NCI-H226 (cell line): Measurements from ENCODE around the gene SPTBN1.

Experiments
- DNase-seq: peaks from one replicate; pipeline ENCODE4 v3.0.0-alpha.2; 2015

Gene SPTBN1

DNA sequence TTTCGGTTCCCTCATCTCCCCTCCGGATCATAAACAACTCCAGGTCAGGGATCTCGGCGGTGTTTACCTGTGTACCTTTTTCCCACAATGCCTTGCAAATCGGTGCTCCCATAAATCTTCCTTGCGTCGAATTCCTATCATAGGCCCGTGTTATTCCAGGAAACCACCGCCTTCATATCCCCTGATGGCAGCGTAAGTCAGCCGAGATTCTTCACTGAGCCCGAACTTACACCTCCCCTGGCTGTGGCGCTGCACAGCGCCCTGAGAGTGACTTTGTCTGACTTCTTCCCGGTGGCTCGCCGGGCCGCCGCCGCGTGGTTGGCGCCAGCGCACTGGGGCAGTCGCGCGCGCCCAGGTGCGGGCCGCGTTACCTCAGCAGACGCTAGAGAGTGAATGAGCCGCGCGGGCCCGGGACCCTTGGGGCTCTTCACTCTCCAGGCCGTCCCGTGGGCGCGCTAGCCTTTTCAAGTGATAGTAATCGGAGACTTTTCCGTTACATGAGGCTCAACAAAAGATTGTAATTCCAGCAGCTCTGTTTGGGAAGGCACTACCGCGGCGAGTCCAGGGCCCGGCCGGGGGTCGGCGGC is 101.6 kb downstream of the SPTBN1 start:
- peak; percentile 60 for DNase-seq

DNA sequence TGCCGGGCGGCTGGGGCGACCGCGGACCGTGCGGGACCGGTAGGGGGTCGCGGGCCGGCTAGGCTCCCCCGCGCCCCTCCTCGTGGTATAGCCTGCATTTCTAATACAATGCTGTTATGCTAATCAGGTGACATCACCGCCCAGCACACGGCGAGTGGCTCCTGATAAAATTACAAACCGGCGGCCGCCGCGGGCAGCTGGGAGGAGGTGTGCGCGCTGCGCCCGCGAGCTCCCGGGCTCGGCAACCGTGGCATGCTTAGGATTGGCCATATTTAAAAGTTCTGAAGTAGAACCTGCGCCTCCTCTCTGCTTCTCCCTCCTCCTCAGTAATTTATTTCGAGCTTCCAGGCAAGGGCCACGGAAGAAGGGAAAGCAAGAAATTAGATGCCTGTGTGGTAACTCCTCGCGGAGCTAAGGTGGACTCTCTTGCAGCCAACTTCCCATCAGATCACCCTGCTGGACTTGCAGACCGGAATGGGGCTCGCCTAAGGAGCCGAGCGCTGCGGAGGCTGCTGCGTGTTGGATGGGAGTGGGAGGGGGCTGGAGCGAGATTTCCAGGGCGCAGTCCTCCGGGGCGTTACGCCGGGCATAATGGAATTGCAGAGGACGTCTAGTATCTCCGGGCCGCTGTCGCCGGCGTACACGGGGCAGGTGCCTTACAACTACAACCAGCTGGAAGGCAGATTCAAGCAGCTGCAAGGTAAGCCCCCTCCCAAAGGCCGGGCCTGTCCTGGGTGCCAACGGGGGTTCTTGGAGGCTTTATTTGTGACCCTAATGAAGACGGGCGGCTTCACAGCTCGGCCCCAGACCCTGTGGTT is 102.3 kb downstream of the SPTBN1 start:
- DNase-seq: peak; percentile 59

DNA sequence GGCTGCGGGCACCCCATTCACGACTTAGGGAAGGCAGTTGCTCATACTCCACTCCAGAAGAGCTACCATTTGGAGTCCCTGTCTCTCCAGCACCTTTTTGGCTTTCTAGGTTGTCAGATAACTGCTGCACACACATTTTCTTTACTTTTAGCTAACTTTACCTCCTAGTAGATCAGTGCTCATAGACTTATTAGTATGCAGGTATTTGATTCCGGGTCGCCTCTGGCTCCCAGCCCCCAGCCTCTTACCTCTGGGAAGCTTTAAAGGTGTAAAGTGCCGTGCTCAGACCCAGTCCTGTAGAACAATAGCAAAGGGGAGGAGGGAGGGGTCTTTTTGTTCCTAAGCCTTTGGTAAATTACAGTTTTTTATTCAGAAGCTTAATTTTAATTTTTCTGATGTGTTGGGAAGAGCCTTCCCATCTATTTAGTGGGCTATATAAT is 102.9 kb downstream of the SPTBN1 start:
- no peak for DNase-seq

DNA sequence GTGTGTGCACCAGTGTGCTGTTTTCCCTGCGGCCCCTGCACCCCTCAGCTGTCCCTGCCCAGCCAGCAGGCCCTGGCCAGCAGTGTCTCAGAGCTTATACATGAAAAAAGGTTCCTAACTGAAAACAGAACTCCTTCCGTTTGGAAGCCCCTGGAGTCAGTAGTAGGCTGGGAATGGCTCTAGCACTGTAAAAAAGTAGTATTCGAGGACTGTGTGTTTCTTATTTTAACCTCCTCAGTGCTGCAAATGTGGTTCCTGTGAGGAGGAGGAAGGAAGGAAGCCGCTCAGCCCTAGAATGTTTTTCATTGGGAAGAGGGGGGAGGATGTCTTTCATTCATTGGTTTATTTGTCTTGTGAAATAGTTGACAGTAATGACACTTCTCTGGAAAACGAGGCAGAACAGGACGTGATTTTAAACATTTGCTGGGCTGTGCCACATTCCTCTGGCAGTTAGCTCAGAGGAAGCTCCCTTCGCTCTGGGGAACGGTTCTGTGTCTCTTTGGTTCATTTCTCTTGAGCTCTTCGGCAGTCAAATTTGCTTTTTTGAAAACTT is 103.5 kb downstream of the SPTBN1 start:
- DNase-seq: peak; percentile 72

DNA sequence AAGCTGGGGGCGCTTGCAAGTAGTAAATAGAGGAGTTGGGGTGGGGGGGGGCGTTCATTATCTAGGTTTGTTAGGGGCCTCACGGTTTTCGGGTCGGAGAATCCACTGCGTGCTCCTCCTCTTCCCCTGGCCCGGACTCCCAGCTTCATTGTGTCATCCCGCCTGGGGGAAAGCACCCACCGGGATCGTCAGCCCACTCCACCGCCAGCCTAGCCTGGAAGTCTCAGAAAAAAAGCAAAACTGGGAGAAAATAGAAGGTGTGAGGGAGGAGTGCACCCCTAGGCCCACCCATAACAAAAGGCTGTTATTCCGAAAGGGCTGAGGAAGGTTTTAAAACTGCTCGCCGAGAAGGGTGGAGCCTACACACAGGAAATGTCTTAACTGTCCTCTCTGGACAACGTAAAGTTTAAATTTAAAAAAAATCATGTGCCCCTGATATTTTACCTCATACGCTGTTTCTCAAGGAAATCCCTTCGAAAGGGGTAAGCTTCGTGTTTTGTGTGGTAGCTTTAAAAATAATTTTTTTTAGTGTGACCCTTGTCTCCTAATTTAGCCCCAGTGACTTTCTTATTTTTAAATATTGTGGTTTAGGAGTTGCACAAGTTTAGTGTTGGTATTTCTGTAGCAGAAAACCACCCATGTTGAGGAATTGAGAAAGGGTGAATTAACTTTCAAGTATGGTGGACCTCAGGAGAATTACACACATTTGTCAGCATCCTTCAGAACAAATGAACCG is 104.2 kb downstream of the SPTBN1 start:
- DNase-seq: peak; percentile 67

DNA sequence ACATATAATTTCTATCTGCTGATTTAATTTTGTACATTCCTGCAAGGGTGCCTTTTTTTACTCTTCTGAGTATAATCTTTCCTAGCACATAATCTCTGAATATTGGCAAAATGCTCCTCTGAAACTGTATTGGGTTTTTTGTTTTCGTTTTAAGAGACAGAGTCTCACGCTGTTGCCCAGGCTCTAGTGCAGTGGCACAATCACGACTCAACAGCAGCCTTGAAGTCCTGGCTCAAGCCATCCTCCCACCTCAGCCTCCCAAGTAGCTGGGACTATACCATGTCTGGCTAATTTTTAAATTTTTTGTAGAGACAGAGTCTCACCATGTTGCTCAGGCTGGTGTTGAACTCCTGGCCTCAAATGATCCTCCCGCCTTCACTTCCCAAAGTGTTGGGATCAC is 104.9 kb downstream of the SPTBN1 start:
- DNase-seq: no peak

DNA sequence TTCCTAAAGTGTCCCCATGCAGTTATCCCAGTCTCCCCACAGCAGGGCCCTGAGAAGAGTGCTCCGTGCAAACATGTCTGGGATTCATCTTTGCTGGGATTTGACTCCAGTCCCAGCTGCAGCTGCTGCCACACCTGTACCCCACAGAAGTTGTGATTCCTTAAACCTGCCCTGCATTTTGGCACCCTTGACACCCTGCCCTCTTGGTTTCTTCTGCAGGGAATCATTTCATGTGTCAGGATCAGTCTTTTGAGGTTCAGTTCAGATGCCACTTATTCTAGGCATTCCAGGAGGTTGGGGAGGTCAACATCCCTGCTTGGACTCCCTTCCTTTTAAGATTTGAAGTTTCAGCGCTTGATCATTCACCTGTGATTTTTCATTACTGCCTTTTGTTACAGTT is 108.3 kb downstream of the SPTBN1 start:
- DNase-seq: no peak

DNA sequence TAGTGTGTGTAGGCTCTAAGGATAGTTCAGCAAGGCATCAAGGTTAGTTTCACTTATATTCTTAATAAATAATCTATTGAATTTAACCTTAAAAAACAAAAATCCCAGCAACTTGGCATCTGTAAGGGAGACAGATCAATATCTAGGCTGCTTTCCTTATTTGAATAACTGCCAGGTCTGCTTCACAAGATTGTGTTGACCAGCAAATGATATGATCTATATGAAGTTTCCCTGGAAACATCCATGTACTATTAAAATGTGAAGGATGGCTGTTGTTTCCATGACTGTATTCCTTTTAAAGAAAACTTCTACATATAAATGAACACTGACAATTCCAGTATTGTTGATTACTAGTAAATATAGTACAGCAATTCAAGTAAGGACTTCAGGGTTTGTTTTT is 109.4 kb downstream of the SPTBN1 start:
- no peak for DNase-seq

DNA sequence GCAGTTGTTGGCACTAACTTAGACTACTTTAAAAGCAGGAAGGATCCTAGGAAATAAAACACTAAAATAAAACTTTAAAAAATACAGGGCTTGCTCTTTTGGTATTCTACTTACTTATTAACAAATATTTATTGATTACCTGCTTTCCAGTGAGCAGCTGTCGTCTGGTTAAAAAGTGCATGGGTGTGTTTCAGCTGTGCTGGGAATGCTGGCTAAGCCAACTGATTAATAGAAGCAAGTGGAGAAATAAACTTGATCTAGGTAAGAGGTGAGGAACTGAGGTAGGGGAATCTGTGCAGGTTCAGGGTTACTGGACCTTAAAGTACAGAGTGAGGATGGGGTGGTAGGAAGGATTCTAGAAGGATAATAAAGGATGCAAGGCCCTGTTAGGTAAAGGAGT is 110.8 kb downstream of the SPTBN1 start:
- DNase-seq: no peak

DNA sequence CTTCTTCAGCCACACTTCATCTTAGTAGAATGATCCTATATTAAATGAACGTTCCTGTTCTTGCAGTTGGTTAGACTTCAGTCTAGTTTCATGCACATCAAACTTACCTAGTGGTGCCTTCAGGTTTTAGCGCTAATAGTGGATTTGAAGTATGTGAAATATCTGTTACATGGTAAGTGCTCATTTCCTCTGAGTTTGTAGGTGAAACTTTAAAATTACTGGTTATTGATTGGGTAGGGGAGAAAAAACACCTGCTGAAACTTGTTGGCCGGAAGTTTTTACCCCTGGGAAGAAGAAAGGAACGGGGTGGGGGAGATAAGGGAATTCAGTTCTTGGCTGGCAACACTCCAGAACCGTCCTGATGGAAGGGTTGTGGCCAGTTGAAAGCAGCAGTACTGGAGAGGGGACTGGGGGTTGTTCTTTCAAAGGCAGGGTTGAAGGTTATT is 112.8 kb downstream of the SPTBN1 start:
- no peak for DNase-seq

DNA sequence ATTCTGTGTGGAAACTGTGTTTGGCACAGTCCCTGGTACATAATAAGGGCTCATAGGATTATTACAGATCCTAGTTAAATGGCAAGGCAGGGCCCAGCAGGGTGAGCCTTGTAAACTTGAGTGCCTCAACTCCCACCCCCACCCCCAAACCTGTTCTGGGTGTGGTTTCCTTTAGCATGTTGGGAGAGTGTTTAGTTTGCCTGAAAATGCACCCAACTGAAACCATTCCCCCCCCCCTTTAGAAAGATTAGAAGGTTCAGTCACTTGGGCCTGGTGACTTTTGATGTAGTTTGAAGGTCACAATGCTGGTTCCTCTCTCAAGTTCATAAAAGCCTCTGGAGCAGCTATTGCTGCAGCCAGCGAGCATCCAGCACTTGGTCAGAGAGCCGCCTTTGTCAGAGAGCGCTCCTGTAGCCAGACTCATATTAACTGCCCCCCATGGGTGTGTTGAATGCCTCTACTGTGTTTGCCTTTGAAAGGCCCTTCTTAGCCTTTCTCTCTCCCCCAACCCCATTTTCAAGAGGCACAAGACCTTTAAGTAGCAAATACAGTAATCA is 113.7 kb downstream of the SPTBN1 start:
- DNase-seq: no peak

DNA sequence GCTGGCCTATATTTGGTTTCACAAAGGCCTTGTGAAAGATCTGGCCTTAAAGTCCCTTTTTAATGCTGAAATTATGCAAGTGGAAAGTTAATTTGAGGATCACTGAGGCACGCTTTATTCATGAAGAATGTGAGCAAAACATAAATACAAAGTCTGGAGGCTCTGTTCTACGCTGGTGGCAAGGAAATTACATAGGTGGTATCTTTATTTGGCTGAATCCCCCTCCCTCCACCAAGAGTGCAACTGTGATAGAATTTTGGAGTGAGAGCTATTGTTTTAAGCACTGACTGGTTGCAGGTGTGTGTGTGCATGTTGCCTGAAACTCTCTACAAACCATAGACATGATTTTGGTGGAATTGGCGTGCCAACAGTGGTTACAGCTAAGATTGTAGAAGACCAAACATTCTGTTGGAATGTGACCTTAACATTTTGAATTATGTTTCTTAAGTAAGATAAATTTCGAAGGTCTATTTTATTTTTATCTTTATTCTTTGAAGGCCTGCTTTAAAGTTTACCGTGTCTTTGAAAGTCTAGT is 114.3 kb downstream of the SPTBN1 start:
- no peak for DNase-seq

DNA sequence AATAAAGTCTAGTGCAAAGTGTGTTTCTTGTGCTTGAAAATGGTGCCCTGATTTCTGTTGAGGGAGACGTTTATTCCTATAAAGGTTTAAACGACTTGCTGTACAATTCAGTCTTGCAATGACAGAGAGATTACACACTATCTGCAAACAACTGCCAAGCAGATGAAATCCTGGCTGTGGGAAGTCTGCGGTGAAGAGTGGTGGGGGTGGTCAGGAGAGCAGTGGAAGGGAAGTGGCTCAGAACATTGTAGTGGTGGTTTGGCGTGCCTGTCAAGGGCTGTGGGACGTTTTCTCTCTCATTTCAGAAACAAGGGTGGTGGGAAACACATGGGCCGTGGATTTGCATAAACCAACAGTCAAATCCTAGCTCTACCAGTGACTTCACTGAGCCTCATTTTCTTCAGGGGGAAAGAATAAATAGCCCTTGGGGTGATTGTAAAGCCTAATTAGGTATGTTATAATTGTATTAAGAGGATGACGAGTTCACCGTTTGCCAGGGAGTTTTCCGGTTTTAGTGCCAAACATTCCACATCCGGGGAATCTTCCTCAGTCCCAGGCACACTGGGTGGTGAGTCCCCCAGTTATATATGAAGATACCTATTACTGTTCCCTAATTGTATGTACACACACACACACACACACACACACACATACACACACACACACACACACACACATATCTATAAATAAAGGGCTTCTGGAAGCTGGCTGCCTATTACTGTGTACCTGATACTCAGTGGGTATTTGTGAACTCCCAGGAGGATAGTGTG is 115.0 kb downstream of the SPTBN1 start:
- DNase-seq: peak; percentile 91

DNA sequence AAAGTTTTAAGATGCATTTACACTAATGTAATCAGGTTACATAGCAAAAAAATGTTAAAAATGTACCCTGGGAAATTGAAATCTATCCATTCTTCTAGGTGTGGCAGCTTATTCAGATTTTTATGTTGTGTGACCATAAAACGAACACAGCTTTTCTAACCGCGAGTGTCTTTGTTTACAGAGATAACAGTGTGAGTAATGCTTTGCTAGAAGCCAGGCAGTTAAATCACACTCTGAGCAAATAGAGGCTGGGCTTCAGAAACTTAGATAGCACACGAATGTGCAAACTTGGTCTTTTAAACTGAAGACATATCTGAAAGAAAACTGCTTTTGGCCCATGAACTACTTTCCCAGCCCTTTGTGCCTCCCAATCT is 116.1 kb downstream of the SPTBN1 start:
- peak; percentile 90 for DNase-seq

DNA sequence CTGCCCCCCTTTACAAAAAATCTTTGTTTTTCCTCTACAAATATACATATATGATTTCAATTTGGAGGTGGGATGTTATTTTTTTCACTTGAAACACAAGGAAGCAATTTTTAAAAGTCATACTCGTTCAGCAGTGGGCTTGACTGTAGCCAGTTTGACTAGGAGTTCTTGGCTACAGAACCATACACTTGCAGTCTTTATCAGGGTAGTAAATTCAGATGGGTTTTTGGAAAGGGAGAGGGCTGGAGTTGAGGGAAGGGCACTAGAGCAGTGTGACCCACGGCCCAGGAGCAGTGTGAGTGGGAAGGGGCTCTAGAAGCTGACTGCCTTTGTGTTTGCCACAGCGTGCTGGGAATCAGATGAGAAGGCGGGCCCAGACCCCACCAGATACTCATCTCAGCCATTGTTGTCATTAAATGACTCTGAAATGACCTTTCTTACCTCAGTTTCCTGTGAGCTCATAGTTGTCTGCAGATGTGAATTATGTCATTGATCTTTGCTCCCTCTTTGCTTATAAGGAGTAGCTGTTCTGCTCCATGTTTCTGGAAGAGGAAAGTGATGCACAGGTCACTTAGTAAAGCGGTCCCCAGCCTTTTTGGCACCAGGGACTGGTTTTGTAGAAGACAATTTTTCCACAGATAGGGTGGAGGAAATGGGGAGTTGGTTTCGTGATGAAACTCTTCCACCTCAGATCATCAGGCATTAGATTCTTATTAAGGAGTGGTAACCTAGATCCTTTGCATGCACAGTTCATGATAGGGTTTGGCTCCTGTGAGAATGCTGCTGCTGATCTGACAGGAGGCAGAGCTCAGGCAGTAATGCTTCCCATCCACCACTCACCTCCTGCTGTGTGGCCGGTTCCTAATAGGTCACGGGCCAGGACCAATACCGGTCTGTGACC is 116.8 kb downstream of the SPTBN1 start:
- peak; percentile 43 for DNase-seq

DNA sequence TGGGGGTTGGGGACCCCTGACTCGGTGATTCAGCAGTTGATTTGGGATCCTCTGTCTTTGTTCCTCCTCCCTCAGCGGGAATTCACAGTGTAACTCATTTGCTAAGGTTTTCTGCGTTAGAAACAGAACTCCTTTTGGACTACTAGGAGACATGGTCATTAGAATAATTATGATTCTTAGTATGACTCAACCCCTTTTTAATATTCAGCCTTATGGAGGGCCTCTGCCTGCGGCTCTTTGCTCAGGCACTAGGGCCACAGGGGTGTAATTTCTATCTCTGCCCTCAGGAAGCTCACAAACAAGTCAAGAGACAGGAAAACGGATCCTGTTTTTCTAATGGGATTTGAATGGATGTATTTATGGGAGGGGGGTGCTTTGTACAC is 117.4 kb downstream of the SPTBN1 start:
- DNase-seq: no peak

DNA sequence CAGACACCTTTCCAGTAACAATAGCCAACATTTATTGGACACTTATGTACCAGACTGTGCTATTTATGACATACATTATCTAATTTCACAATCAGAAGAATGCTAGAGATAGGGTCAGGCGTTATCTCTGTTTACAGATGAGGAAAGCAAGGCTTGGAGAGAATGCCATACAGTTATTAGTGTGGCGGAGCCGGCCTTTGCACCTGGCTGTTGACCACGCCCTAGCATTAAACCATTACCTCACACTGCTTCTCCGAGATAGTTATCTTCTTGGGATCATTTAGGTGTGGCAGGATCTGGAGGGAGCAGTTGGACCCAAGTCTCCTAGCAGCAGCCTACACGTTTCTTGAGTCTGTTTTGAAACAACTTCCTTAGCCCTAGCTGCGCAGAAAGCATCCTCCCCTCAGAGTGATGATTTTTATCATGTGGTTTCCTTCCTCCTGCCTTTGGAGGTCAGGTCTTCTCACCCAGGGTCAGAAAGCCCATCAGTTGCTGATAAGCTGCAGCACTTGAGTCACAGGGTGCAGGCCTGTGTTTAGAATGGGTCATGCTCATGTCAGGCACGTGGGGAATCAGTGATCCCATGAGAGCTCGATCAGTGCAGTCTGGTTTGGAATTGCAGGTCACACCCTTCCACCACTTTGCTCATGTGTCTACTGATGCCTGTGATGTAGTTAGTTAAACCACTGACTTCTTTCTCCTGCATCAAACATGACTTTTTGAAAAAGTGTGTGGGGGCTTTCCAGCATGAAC is 118.2 kb downstream of the SPTBN1 start:
- DNase-seq: peak; percentile 80

DNA sequence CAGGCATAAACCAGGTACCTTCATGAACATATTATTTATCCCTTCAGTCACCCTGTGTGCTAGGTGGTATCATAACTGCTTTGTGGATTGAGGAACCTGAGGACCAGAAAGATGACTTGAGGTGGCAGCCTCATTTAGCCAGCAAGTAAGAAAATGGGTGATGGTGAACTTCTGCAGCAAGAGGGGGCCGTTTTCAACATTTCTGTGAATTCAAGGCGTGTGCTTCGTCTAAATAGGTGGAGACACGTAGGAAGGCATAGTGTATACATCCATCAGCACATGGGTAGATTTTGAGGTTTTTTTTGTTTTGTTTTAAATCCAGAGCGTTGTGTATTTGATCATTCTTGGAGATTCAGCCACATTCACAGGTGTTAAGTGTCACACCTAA is 118.7 kb downstream of the SPTBN1 start:
- no peak for DNase-seq

DNA sequence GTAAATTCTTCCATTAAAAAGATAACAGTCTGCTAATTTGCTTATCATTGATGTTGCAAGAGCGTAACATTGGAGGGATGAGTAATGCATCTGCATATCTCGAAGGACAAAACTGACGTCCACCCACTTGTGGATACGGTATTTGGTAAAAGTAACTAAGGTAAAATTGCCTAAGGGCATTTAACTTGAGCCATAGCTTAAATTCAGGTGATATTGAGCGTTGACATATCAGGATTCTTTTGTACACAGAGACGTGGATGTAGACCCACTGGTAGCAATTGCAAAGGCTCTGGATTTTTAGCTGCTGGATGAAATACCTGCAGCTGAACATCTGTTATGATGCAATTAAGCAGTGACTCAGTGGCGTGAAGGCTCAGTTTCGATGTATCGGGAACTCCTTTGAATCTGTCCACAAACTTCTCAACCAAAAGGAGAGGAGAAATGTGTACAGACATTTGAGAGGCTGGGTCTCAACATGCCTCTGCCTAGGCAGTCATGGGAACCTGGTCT is 119.3 kb downstream of the SPTBN1 start:
- peak; percentile 73 for DNase-seq

DNA sequence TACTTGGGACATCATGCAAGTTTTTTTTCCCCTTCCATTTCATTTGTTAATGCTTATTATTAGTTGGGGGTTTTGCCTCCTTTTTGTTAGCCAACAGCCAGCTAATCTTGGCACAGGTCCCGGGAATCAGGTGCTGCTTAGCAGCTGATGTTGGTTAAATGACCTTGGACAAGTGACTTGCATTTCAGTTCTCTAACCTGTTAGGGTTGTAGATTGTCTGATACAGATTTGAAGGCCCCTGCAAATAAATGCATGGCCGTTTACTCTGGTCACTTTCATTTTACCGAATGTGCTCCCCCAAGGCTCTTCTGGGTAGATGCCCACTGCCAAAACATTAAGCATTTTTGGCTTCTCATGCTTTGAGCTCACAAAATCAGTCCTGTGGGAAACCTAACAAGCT is 120.9 kb downstream of the SPTBN1 start:
- DNase-seq: no peak
